CD4-positive, alpha-beta T cell (primary cell): ENCODE results near the gene MLEC. TPM values are rescaled to one million over a fixed set of nuclear protein-coding genes. Genes with fewer than 3 reads are reported as not detected.

ENCODE experiments used
- ATAC-seq: fragments of 200-7000 bp; cut with Tn5 transposase; one replicate; pipeline ENCODE4 v1.10.0; 2022; ENCODE audit warnings: mild to moderate bottlenecking; ENCODE audit not compliant: poor library complexity
- CTCF ChIA-PET: fragments of 350-600 bp; sonication (Branson Sonifier 250); formaldehyde crosslinking; loops from one replicate; lab custom pipeline; 2021; ENCODE audit warnings: antibody characterized with exemption, inconsistent platforms; lab: Charles Lee
- POLR2A ChIA-PET: fragments of 350-600 bp; sonication (Branson Sonifier 250); formaldehyde crosslinking; loops from one replicate; lab custom pipeline; 2021; ENCODE audit warnings: antibody characterized with exemption, inconsistent platforms; lab: Charles Lee
- DNase-seq, 14 experiments: peaks; one replicate each; pipeline ENCODE4 v3.0.0-alpha.2; 2013 to 2020; ENCODE audit warnings: mixed read lengths in 2 of 14
- H3K27ac ChIP-seq, 2 donors: one replicate each; pipeline versions ENCODE4 v1.5.1 to v1.7.0; 2013; ENCODE audit warnings: low read length in 2 of 2, low read depth in 1 of 2, mild to moderate bottlenecking in 1 of 2
- H3K27me3 ChIP-seq, 2 experiments: 1 replicate in 1 of 2; 2 replicates in 1 of 2; pipeline versions ENCODE4 v1.6.1 to v1.7.0; 2013; ENCODE audit warnings: low read length in 2 of 2, control low read depth in 1 of 2, mild to moderate bottlenecking in 1 of 2, moderate library complexity in 1 of 2; ENCODE audit not compliant: insufficient read depth in 2 of 2, control insufficient read depth in 1 of 2
- H3K36me3 ChIP-seq: one replicate; pipeline ENCODE4 v1.6.1; 2013; ENCODE audit warnings: low read length, control low read depth; ENCODE audit not compliant: insufficient read depth
- H3K4me1 ChIP-seq: one replicate; pipeline ENCODE4 v1.6.1; 2013; ENCODE audit warnings: low read length, control low read depth; ENCODE audit not compliant: insufficient read depth
- H3K4me3 ChIP-seq: one replicate; pipeline ENCODE4 v1.5.1; 2013; ENCODE audit warnings: mild to moderate bottlenecking, low read length, moderate library complexity
- H3K9me3 ChIP-seq, 2 experiments: 1 replicate in 1 of 2; 2 replicates in 1 of 2; pipeline versions ENCODE4 v1.6.1 to v1.7.0; 2013; ENCODE audit warnings: low read length in 2 of 2, mild to moderate bottlenecking in 2 of 2, control low read depth in 1 of 2, moderate library complexity in 1 of 2; ENCODE audit not compliant: control insufficient read depth in 1 of 2, insufficient read depth in 1 of 2
- H3K27ac Mint-ChIP-seq: one replicate; pipeline ENCODE4 v1.8.0; 2020; ENCODE audit warnings: mixed read lengths
- H3K27me3 Mint-ChIP-seq: one replicate; pipeline ENCODE4 v1.8.0; 2021; ENCODE audit warnings: mixed read lengths
- H3K36me3 Mint-ChIP-seq: one replicate; pipeline ENCODE4 v1.8.0; 2021; ENCODE audit warnings: low read depth, mixed read lengths
- H3K4me1 Mint-ChIP-seq: one replicate; pipeline ENCODE4 v1.8.0; 2021; ENCODE audit warnings: low read depth, mixed read lengths
- H3K4me3 Mint-ChIP-seq: one replicate; pipeline ENCODE4 v1.8.0; 2020; ENCODE audit warnings: mild to moderate bottlenecking, mixed read lengths
- H3K9me3 Mint-ChIP-seq: one replicate; pipeline ENCODE4 v1.8.0; 2020; ENCODE audit warnings: mixed read lengths
- CTCF ChIP-seq: fragments of 200-600 bp; IDR thresholded peaks from one replicate; pipeline ENCODE4 v1.8.0; 2022; ENCODE audit warnings: antibody characterized with exemption, mild to moderate bottlenecking
- intact Hi-C, 2 experiments: fragments of 100-400 bp; cut with DNase I in 1 of 2; cut with micrococcal nuclease in 1 of 2; formaldehyde crosslinking; loops; one replicate each; pipeline versions ENCODE4 v1.15.1 to v1.9.0; 2023 to 2025; cut with DNase I, micrococcal nuclease
- total RNA-seq, 174 experiments: library from RNA in 2 of 174; stranded (reverse) in 2 of 174; gene quantifications; one replicate each; pipeline ENCODE4 v1.2.3 and lab custom pipeline; 2021 to 2026

MLEC gene
- total RNA-seq, 2 experiments from 2014 or later: 20.7 to 22.1 TPM

GRCh38 chr12:120666571-120667390, 20.2 kb upstream of the MLEC start:
- no peak for TF ChIP-seq CTCF
- Mint-ChIP-seq H3K9me3 (no peaks in the 10 kb centered on the region), H3K4me3 (no peak overlapping the region), H3K27ac (no peak overlapping the region), H3K36me3 (no peaks in the 10 kb centered on the region), H3K4me1 (no peaks in the 10 kb centered on the region), H3K27me3 (no peaks in the 10 kb centered on the region)
- CTCF ChIA-PET: no interaction called here
- Histone ChIP-seq H3K27me3 (no peaks in the 10 kb centered on the region), H3K4me3 (no peak overlapping the region), H3K4me1 (no peaks in the 10 kb centered on the region), H3K36me3 (no peaks in the 10 kb centered on the region), H3K27ac (no peak overlapping the region), H3K9me3 (no peaks in the 10 kb centered on the region)
- intact Hi-C loops: no loop called here
- ATAC-seq (no peak), DNase-seq (no peak)
- POLR2A ChIA-PET: no interaction called here

GRCh38 chr12:120668091-120668867, 18.7 kb upstream of the MLEC start:
- POLR2A ChIA-PET: no interaction called here

More at GRCh38 chr12:120668091-120668867, 18.7 kb upstream of the MLEC start:
- Mint-ChIP-seq H3K27ac (no peak overlapping the region), H3K4me1 (no peaks in the 10 kb centered on the region), H3K4me3 (no peak overlapping the region), H3K9me3 (no peaks in the 10 kb centered on the region), H3K36me3 (no peaks in the 10 kb centered on the region), H3K27me3 (no peaks in the 10 kb centered on the region)
- DNase-seq (no peak), ATAC-seq (no peak)
- H3K27ac ChIP-seq: no peak overlapping the region
- TF ChIP-seq CTCF: no peak
- no peaks in the 10 kb centered on the region for H3K9me3 ChIP-seq
- no peak overlapping the region for H3K4me3 ChIP-seq
- no peaks in the 10 kb centered on the region for H3K4me1 ChIP-seq
- CTCF ChIA-PET: no interaction called here
- no peaks in the 10 kb centered on the region for H3K27me3 ChIP-seq
- no peaks in the 10 kb centered on the region for H3K36me3 ChIP-seq
- intact Hi-C loops: no loop called here
